HepG2 (cell line): Measurements from ENCODE around the gene ATP5F1E. TPM values are rescaled to one million over a fixed set of nuclear protein-coding genes. Genes with fewer than 3 reads are reported as not detected.
A peak's percentile ranks its signal among the peaks of the same experiment; 100 is the strongest.

Source experiments
- ATF7 ChIP-seq, 2 experiments: fragments of 450-650 bp in 1 of 2; sonication (generic) in 1 of 2; formaldehyde crosslinking in 1 of 2; IDR thresholded peaks; 2 replicates each; pipeline versions ENCODE4 v1.4.0 to v1.6.1; 2016 to 2020; ENCODE audit warnings: antibody characterized with exemption in 1 of 2, mild to moderate bottlenecking in 1 of 2, missing genetic modification reagents in 1 of 2
- EP300 ChIP-seq, 3 experiments: sonication (generic) in 1 of 3; formaldehyde crosslinking in 1 of 3; IDR thresholded peaks; 2 replicates each; pipeline versions ENCODE4 v1.5.1 to v1.6.1; 2011 to 2020; ENCODE audit warnings: low read depth in 2 of 3, low read length in 2 of 3, borderline replicate concordance in 1 of 3, improper control_type of control experiment in 1 of 3, mild to moderate bottlenecking in 1 of 3, missing genetic modification reagents in 1 of 3, moderate library complexity in 1 of 3
- MTA3 ChIP-seq: sonication (generic); formaldehyde crosslinking; IDR thresholded peaks from 2 replicates; pipeline ENCODE4 v1.4.0; 2020; ENCODE audit warnings: missing genetic modification reagents
- MYNN ChIP-seq: sonication (generic); formaldehyde crosslinking; IDR thresholded peaks from 2 replicates; pipeline ENCODE4 v1.4.0; 2020; ENCODE audit warnings: mild to moderate bottlenecking, low read depth, missing genetic modification reagents
- RORA ChIP-seq: sonication (generic); formaldehyde crosslinking; IDR thresholded peaks from 2 replicates; pipeline ENCODE4 v1.5.0; 2020; ENCODE audit warnings: mild to moderate bottlenecking, missing genetic modification reagents, moderate library complexity
- TARDBP ChIP-seq: sonication (generic); formaldehyde crosslinking; IDR thresholded peaks from 2 replicates; pipeline ENCODE4 v1.8.0; 2022; ENCODE audit warnings: mild to moderate bottlenecking, missing genetic modification reagents
- ZNF383 ChIP-seq: sonication (generic); formaldehyde crosslinking; IDR thresholded peaks from 2 replicates; pipeline ENCODE4 v1.4.0; 2020; ENCODE audit warnings: missing genetic modification reagents, mild to moderate bottlenecking, borderline replicate concordance
- ZNF569 ChIP-seq: sonication (generic); formaldehyde crosslinking; IDR thresholded peaks from 2 replicates; pipeline ENCODE4 v1.5.0; 2020; ENCODE audit warnings: mild to moderate bottlenecking, missing genetic modification reagents, moderate library complexity, borderline replicate concordance
- ZNF788 ChIP-seq: sonication (generic); formaldehyde crosslinking; IDR thresholded peaks from 2 replicates; pipeline ENCODE4 v1.5.0; 2020; ENCODE audit warnings: mild to moderate bottlenecking, missing genetic modification reagents, borderline replicate concordance
- polyA plus RNA-seq, 8 experiments: library from polyadenylated mRNA; depleted of rRNA in 3 of 8; stranded (reverse) in 7 of 8; unstranded in 1 of 8; fragments of >200 nt; fragmentation: Illumina TruSeq in 4 of 8; extraction: Trizol in 4 of 8; gene quantifications; 2 replicates each; pipeline versions ENCODE4 v1.2.1 to v1.2.3, GENCODE V29; 2011 to 2016; ENCODE audit warnings: low read depth in 4 of 8, missing spikeins in 1 of 8, mixed read lengths in 1 of 8; ENCODE audit not compliant: insufficient read depth in 1 of 8
- total RNA-seq, 5 experiments: library from RNA; depleted of rRNA; stranded (reverse); fragments of >200 nt; fragmentation: Illumina TruSeq; extraction: Trizol; gene quantifications; 2 replicates each; pipeline ENCODE4 v1.2.3, GENCODE V29; 2016; ENCODE audit warnings: low read depth in 1 of 5
- TF ChIP-seq, protein P1 (sequence below): sonication (generic); formaldehyde crosslinking; IDR thresholded peaks from one replicate; pipeline ENCODE4 v1.5.1; 2020; ENCODE audit warnings: mild to moderate bottlenecking, missing genetic modification reagents; ENCODE audit errors: not compliant biosample characterization
- TF ChIP-seq, protein P2 (sequence below): sonication (generic); formaldehyde crosslinking; IDR thresholded peaks from 2 replicates; pipeline ENCODE4 v1.8.0; 2022; ENCODE audit warnings: missing genetic modification reagents, mild to moderate bottlenecking, borderline replicate concordance
- TF ChIP-seq, protein P3 (sequence below): sonication (generic); formaldehyde crosslinking; IDR thresholded peaks from 2 replicates; pipeline ENCODE4 v1.4.0; 2020; ENCODE audit warnings: missing genetic modification reagents, mild to moderate bottlenecking, borderline replicate concordance
- TF ChIP-seq, protein P4 (sequence below): IDR thresholded peaks from 2 replicates; pipeline ENCODE4 v1.6.1; 2016

ATP5F1E gene
- total and polyA plus RNA-seq, 2 of the 13 experiments (the other 11 are each of a cell fraction or from before 2014, with no cell fraction given), result 121 to 134 TPM

DNA sequence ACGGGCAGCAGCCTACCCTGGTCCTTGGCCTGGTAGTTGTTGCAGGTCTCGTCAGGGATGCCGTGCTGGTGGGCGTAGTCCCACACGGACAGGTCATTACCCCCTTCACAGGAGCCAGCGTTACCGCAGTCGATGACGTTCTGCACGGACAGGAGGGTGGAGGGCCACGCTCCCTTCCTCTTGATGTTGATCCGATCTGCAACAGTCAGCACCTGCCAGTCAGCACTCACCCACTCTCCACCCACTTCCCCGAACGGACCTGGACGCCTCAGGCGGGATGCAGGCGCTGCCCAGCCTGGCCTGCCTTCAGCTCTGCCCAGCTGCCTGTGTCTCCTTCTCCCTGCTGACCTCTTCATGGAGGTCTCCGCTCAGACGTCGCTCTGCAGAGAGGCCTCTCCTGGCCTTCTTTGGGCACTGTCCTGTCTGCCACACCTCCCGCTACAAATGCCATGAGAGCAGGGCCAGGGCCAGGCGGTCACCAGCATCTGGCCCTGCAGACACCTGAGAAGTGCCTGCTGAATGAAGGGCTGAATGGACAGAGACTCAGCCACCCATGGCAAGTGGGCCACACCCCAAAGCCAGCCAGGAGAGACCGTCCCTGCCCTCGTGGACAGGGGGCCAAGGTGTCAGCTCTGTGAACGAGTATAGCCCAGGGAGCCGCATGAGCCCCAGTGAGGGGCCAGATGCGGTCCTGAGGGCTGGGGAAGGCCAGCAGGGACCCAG lies 30.5 kb downstream of the ATP5F1E start (continued):
- TF ChIP-seq, protein P1, sequence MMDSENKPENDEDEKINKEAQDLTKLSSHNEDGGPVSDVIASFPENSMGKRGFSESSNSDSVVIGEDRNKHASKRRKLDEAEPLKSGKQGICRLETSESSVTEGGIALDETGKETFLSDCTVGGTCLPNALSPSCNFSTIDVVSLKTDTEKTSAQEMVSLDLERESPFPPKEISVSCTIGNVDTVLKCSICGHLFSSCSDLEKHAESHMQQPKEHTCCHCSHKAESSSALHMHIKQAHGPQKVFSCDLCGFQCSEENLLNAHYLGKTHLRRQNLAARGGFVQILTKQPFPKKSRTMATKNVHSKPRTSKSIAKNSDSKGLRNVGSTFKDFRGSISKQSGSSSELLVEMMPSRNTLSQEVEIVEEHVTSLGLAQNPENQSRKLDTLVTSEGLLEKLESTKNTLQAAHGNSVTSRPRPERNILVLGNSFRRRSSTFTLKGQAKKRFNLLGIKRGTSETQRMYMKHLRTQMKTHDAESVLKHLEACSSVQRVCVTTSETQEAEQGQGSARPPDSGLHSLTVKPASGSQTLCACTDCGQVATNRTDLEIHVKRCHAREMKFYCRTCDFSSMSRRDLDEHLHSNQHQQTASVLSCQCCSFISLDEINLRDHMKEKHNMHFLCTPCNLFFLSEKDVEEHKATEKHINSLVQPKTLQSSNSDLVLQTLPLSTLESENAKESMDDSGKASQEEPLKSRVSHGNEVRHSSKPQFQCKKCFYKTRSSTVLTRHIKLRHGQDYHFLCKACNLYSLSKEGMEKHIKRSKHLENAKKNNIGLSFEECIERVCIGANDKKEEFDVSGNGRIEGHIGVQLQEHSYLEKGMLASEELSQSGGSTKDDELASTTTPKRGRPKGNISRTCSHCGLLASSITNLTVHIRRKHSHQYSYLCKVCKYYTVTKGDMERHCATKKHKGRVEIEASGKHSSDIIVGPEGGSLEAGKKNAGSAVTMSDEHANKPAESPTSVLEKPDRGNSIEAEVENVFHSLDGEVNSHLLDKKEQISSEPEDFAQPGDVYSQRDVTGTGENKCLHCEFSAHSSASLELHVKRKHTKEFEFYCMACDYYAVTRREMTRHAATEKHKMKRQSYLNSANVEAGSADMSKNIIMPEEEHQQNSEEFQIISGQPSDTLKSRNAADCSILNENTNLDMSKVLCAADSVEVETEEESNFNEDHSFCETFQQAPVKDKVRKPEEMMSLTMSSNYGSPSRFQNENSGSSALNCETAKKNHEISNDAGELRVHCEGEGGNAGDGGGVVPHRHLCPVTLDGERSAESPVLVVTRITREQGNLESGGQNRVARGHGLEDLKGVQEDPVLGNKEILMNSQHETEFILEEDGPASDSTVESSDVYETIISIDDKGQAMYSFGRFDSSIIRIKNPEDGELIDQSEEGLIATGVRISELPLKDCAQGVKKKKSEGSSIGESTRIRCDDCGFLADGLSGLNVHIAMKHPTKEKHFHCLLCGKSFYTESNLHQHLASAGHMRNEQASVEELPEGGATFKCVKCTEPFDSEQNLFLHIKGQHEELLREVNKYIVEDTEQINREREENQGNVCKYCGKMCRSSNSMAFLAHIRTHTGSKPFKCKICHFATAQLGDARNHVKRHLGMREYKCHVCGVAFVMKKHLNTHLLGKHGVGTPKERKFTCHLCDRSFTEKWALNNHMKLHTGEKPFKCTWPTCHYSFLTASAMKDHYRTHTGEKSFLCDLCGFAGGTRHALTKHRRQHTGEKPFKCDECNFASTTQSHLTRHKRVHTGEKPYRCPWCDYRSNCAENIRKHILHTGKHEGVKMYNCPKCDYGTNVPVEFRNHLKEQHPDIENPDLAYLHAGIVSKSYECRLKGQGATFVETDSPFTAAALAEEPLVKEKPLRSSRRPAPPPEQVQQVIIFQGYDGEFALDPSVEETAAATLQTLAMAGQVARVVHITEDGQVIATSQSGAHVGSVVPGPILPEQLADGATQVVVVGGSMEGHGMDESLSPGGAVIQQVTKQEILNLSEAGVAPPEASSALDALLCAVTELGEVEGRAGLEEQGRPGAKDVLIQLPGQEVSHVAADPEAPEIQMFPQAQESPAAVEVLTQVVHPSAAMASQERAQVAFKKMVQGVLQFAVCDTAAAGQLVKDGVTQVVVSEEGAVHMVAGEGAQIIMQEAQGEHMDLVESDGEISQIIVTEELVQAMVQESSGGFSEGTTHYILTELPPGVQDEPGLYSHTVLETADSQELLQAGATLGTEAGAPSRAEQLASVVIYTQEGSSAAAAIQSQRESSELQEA, result no peak
- TF ChIP-seq EP300 (IDR thresholded peaks at IDR 0.05; ENCODE audit: low read depth in 2 of 2, low read length in 2 of 2) (no peak), EP300 (CRISPR knock-in tag; IDR thresholded peaks at IDR 0.05; ENCODE audit: borderline replicate concordance) (no peak), ATF7 (IDR thresholded peaks at IDR 0.05) (no peak), ATF7 (CRISPR knock-in tag; IDR thresholded peaks at IDR 0.05) (no peak; the same call in 1 of the 2 replicates), MYNN (CRISPR knock-in tag) (no peak), MTA3 (CRISPR knock-in tag) (no peak), ZNF788 (CRISPR knock-in tag) (no peak; the same call in 1 of the 2 replicates), ZNF569 (CRISPR knock-in tag) (no peak), RORA (CRISPR knock-in tag) (no peak), TARDBP (CRISPR knock-in tag) (no peak), ZNF383 (CRISPR knock-in tag) (no peak)
- TF ChIP-seq, protein P2, sequence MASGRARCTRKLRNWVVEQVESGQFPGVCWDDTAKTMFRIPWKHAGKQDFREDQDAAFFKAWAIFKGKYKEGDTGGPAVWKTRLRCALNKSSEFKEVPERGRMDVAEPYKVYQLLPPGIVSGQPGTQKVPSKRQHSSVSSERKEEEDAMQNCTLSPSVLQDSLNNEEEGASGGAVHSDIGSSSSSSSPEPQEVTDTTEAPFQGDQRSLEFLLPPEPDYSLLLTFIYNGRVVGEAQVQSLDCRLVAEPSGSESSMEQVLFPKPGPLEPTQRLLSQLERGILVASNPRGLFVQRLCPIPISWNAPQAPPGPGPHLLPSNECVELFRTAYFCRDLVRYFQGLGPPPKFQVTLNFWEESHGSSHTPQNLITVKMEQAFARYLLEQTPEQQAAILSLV (CRISPR knock-in tag), result peak; percentile 17; the same call in 1 of the 2 replicates
- TF ChIP-seq, protein P3, sequence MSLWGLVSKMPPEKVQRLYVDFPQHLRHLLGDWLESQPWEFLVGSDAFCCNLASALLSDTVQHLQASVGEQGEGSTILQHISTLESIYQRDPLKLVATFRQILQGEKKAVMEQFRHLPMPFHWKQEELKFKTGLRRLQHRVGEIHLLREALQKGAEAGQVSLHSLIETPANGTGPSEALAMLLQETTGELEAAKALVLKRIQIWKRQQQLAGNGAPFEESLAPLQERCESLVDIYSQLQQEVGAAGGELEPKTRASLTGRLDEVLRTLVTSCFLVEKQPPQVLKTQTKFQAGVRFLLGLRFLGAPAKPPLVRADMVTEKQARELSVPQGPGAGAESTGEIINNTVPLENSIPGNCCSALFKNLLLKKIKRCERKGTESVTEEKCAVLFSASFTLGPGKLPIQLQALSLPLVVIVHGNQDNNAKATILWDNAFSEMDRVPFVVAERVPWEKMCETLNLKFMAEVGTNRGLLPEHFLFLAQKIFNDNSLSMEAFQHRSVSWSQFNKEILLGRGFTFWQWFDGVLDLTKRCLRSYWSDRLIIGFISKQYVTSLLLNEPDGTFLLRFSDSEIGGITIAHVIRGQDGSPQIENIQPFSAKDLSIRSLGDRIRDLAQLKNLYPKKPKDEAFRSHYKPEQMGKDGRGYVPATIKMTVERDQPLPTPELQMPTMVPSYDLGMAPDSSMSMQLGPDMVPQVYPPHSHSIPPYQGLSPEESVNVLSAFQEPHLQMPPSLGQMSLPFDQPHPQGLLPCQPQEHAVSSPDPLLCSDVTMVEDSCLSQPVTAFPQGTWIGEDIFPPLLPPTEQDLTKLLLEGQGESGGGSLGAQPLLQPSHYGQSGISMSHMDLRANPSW (CRISPR knock-in tag), result no peak
- TF ChIP-seq, protein P4, sequence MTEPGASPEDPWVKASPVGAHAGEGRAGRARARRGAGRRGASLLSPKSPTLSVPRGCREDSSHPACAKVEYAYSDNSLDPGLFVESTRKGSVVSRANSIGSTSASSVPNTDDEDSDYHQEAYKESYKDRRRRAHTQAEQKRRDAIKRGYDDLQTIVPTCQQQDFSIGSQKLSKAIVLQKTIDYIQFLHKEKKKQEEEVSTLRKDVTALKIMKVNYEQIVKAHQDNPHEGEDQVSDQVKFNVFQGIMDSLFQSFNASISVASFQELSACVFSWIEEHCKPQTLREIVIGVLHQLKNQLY (CRISPR knock-in tag), result no peak
